Gastroesophageal sphincter (tissue), 3 donors: Measurements from ENCODE around the gene LSAMP.

Source experiments
- CTCF ChIP-seq, 4 experiments: fragments of 200-600 bp in 2 of 4; fragments of 450-650 bp in 2 of 4; sonication (generic) in 1 of 4; IDR thresholded peaks; one replicate each; pipeline ENCODE4 v1.5.1; 2017 to 2019; ENCODE audit warnings: antibody characterized with exemption in 4 of 4, mild to moderate bottlenecking in 2 of 4, moderate library complexity in 2 of 4
- EP300 ChIP-seq: sonication (generic); formaldehyde crosslinking; IDR thresholded peaks from one replicate; pipeline ENCODE4 v1.6.1; 2017; ENCODE audit warnings: antibody characterized with exemption, mild to moderate bottlenecking
- POLR2A ChIP-seq, 2 donors: fragments of 450-650 bp; IDR thresholded peaks; one replicate each; pipeline ENCODE4 v1.6.1; 2017; ENCODE audit warnings: antibody characterized with exemption in 2 of 2, mild to moderate bottlenecking in 2 of 2, moderate library complexity in 1 of 2

GRCh38 chr3:116429479-116430269 lies 15.6 kb downstream of the LSAMP start:
- no peak for TF ChIP-seq CTCF (IDR thresholded peaks at IDR 0.05)
- TF ChIP-seq POLR2A (IDR thresholded peaks at IDR 0.05): no peak
- no peak for TF ChIP-seq EP300
